Caki2 (cell line): ENCODE measurements around the gene FLT3LG. TPM values are rescaled to one million over a fixed set of nuclear protein-coding genes. Genes with fewer than 3 reads are reported as not detected.
A peak's percentile ranks its signal among the peaks of the same experiment; 100 is the strongest.

ENCODE experiments used
- DNase-seq: peaks from one replicate; pipeline ENCODE4 v3.0.0-alpha.2; 2015; ENCODE audit warnings: low read depth
- in situ Hi-C: cut with HindIII; loops from 2 replicates; pipeline ENCODE4 v1.10.0; 2016; ENCODE audit warnings: low sequenced_read_pairs, low pct_unique_long_range_greater_than_20kb, mixed read lengths
- total RNA-seq: library from RNA; depleted of rRNA; stranded (reverse); fragments of >200 nt; shearing (Covaris generic); gene quantifications from 2 replicates; pipeline ENCODE4 v1.2.3, GENCODE V29; 2014; ENCODE audit warnings: low replicate concordance

FLT3LG gene
- total RNA-seq, 1 experiment from 2014 or later = 0.71 TPM

- in situ Hi-C loops = no loop called here
- peak; percentile 59 for DNase-seq
Measured at GRCh38 chr19:49497047-49497788, 23.2 kb downstream of the FLT3LG start.

- DNase-seq = no peak
- in situ Hi-C loops = no loop called here
Measured at GRCh38 chr19:49497789-49498103, 23.7 kb downstream of the FLT3LG start.

GRCh38 chr19:49498475-49498874, 24.5 kb downstream of the FLT3LG start:
- DNase-seq = no peak
- in situ Hi-C loops = no loop called here

- in situ Hi-C loops = no loop called here
- DNase-seq = no peak
Measured at GRCh38 chr19:49499030-49499670, 25.1 kb downstream of the FLT3LG start.

- in situ Hi-C loops = no loop called here
- peak; percentile 45 for DNase-seq
Measured at GRCh38 chr19:49502866-49503581, 29.0 kb downstream of the FLT3LG start.

- in situ Hi-C loops = no loop called here
Measured at GRCh38 chr19:49503582-49503962, 29.6 kb downstream of the FLT3LG start.

GRCh38 chr19:49506575-49507105, 32.6 kb downstream of the FLT3LG start:
- in situ Hi-C loops = no loop called here
- DNase-seq = peak; percentile 64

More at GRCh38 chr19:49503582-49503962, 29.6 kb downstream of the FLT3LG start:
- no peak for DNase-seq

- no peak for DNase-seq
- in situ Hi-C loops = no loop called here
Measured at GRCh38 chr19:49507803-49508494, 33.9 kb downstream of the FLT3LG start.

GRCh38 chr19:49512970-49513745, 39.1 kb downstream of the FLT3LG start:
- peak; percentile 44 for DNase-seq
- in situ Hi-C loops = no loop called here

GRCh38 chr19:49513746-49514118, 39.7 kb downstream of the FLT3LG start:
- no peak for DNase-seq
- in situ Hi-C loops = no loop called here

- in situ Hi-C loops = no loop called here
- no peak for DNase-seq
Measured at GRCh38 chr19:49514151-49514550, 40.1 kb downstream of the FLT3LG start.

GRCh38 chr19:49515767-49516166, 41.8 kb downstream of the FLT3LG start:
- no peak for DNase-seq
- in situ Hi-C loops = no loop called here

GRCh38 chr19:49518033-49518432, 44.0 kb downstream of the FLT3LG start:
- DNase-seq = no peak
- in situ Hi-C loops = no loop called here

- in situ Hi-C loops = no loop called here
Measured at GRCh38 chr19:49520705-49521319, 46.8 kb downstream of the FLT3LG start.

GRCh38 chr19:49524812-49525455, 50.9 kb downstream of the FLT3LG start:
- in situ Hi-C loops = no loop called here
- no peak for DNase-seq

More at GRCh38 chr19:49520705-49521319, 46.8 kb downstream of the FLT3LG start:
- DNase-seq = no peak

GRCh38 chr19:49528211-49528771, 54.3 kb downstream of the FLT3LG start:
- in situ Hi-C loops = no loop called here

GRCh38 chr19:49530708-49531107, 56.7 kb downstream of the FLT3LG start:
- in situ Hi-C loops = no loop called here
- no peak for DNase-seq

More at GRCh38 chr19:49528211-49528771, 54.3 kb downstream of the FLT3LG start:
- no peak for DNase-seq
